ENCODE data around the gene NSA2. TPM values are rescaled to one million over a fixed set of nuclear protein-coding genes. Genes with fewer than 3 reads are reported as not detected.
A peak's percentile ranks its signal among the peaks of the same experiment; 100 is the strongest.
"Not testable (repeated sequence)": the region's sequence is repeated elsewhere in the genome, so short reads cannot be mapped to it uniquely, and the experiment has no call there.

The NSA2 gene
- 99.4 and 143 TPM in 2 replicates for total RNA-seq

DNA sequence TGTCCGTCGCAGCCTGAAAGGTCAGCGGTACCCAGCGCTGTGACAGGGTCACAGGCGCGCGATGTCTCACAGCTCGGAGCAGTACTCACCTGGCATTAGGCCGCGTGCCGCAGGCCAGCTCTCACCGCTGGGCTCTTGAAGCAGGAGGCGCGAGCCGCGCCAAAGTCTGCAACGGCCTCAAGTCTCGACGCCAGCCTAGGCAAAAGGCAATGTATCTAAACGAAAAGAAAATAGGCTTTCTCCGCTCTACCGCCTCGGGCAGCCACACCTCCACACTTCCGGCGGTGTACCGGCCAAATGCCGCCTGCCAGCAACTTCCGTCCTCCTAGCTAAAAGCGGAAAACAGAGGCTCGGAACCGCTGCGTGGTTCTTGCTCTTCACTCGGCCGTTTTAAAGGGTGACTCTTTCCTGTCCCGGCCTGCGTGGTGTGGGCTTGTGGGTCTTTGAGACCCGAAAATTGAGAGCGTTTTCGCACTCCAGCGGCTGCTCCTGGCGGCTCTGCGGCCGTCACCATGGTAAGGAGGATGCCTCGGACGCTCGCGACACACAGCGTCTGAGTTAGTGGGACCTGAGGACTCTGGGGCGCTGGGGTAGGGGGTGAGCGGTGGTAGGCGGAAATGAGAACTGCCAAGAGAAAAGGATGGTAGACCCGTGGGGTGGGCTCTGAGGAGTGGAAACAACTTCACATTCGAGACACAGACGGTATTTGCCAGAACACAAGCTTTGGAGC, at the start of gene NSA2, which contains the start of gene GFM2:
NSA2 (plus strand) TSS at position 401 of the 730 bp plus-strand sequence; CDS start at position 513, 112 bp downstream.
GFM2 (minus strand) TSS at position 269 of the 730 bp plus-strand sequence. CDS start 3,375 bp downstream, outside the sequence.
- peak; percentile 67 for DNase-seq (ENCODE audit: low read depth)
- TF ChIP-seq, protein P1, sequence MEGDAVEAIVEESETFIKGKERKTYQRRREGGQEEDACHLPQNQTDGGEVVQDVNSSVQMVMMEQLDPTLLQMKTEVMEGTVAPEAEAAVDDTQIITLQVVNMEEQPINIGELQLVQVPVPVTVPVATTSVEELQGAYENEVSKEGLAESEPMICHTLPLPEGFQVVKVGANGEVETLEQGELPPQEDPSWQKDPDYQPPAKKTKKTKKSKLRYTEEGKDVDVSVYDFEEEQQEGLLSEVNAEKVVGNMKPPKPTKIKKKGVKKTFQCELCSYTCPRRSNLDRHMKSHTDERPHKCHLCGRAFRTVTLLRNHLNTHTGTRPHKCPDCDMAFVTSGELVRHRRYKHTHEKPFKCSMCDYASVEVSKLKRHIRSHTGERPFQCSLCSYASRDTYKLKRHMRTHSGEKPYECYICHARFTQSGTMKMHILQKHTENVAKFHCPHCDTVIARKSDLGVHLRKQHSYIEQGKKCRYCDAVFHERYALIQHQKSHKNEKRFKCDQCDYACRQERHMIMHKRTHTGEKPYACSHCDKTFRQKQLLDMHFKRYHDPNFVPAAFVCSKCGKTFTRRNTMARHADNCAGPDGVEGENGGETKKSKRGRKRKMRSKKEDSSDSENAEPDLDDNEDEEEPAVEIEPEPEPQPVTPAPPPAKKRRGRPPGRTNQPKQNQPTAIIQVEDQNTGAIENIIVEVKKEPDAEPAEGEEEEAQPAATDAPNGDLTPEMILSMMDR (conservative IDR thresholded peaks at IDR 0.05; ENCODE audit: low read depth, low read length) = no peak
- peak within 1 kb of the TSS; percentile 88 for H3K4me3 ChIP-seq (ENCODE audit: low read depth, low read length)

DNA sequence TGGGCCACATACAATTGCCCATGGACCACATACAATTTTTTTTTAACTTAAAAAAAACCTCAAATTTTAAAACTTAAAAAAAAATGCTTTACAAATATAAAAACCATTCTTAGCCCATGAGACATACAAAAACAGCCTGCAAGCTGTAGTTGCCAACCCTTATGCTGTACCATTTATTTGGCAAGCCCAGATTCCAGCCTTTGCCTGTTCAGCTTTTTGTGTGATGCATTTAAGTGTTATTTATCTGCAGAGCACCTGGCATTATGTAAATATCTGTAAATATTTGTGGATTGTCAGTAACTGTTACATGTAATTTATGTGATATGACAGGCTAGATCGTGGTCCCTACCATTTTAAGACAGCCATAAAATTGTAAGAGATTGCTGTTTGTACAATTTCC, 49.5 kb upstream of the NSA2 start:
- DNase-seq (ENCODE audit: low read depth) = no peak
- H3K4me3 ChIP-seq (ENCODE audit: low read depth, low read length) = no peak overlapping the region
- TF ChIP-seq, protein P1 (conservative IDR thresholded peaks at IDR 0.05; ENCODE audit: low read depth, low read length) = no peak

DNA sequence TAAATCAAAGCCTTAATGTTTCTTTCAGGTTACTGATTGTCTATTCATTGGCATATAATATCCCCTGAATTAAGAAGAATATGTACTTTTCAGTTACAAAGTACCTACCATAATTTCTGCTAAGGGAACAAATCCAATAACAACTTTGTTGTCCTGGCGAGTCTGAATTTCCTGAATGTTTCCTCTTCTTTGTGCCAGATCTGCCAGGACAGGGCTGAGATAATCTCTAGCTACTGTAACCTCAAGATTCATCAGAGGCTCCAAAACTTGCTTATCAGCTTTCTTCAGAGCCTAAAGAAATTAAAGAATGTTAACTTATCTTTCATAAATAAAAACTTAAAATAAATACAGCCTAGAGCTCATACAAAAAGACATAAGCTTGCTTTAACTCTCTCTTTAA, 44.8 kb upstream of the NSA2 start:
- TF ChIP-seq, protein P1 (conservative IDR thresholded peaks at IDR 0.05; ENCODE audit: low read depth, low read length) = no peak
- no peak for DNase-seq (ENCODE audit: low read depth)
- H3K4me3 ChIP-seq (ENCODE audit: low read depth, low read length) = no peak overlapping the region

DNA sequence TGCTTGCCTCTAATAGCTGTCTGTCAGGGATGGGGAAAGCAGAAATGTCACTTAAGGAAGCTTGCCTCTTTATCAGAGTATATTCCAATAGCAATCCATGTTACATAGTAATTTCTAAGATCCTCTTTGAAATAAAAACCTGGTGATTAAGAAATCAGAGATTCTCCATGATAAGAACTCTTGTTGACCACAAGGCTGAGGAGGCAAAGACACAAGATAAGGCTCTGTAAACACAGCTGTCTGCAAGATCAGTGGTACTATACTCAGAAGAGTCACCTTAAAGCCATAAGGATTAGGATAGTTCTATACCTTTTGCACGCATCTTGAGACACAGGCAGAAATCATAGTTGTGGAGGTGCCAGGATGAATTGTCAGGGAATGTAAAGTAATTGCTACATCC, 41.7 kb upstream of the NSA2 start:
- H3K4me3 ChIP-seq (ENCODE audit: low read depth, low read length) = no peak overlapping the region
- DNase-seq (ENCODE audit: low read depth) = no peak
- TF ChIP-seq, protein P1 (conservative IDR thresholded peaks at IDR 0.05; ENCODE audit: low read depth, low read length) = no peak

DNA sequence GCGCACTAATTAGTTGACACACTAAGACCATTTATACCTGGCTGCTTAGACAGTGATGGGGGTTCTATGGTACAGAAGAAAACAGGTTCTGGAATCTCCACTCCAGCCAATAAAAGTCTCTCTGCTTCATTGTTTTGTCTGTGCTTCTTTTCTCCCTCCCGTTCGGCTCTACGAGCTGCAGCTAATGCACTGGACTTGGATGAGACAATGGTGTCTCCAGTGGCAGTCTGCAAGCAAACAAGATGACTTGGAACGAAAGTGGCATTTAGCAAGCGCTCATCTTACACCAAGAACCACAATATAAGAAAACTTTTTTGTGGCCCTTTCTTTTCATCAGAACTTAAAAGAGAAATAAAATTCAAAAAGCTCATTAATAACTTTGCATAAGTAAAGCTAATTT, 30.3 kb upstream of the NSA2 start:
- TF ChIP-seq, protein P1 (conservative IDR thresholded peaks at IDR 0.05; ENCODE audit: low read depth, low read length) = no peak
- DNase-seq (ENCODE audit: low read depth) = no peak
- H3K4me3 ChIP-seq (ENCODE audit: low read depth, low read length) = no peak overlapping the region

DNA sequence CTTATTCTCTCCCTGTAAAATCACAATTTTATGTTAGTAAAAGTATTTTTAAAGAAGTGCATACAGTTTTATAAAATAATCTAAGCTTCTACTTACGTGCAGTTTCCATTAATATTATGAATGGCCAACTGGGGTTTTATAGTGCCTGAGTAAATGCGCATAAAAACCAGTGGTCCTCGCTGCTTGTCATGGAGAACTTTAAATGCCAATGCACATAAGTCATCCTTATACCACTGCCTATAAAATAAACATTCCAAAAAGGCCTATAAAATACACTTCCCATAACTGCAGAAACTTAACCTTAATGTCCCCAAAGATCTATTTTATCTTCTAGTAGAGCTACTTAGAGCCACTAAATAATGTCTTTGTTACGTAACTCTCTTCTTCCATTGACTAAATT, 28.6 kb upstream of the NSA2 start:
- no peak overlapping the region for H3K4me3 ChIP-seq (ENCODE audit: low read depth, low read length)
- TF ChIP-seq, protein P1 (conservative IDR thresholded peaks at IDR 0.05; ENCODE audit: low read depth, low read length) = no peak
- DNase-seq (ENCODE audit: low read depth) = no peak

DNA sequence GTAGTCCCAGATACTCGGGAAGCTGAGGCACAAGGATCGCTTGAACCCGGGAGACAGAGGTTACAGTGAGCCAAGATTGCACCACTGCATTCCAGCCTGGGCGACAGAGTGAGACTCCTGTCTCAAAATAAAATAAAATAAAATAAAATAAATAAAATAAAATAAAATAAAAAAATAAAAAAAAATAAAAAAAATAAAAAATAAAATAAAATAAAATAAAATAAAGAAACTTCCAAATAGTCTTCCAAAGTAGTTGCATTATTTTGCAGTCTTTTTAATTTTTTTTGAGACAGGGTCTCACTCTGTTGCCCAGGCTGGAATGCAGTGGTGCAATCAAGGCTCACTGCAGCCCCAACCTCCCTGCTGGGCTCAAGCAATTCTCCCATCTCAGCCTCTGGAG, 18.3 kb upstream of the NSA2 start:
- DNase-seq (ENCODE audit: low read depth); H3K4me3 ChIP-seq (ENCODE audit: low read depth, low read length): not testable (repeated sequence)
